ENCODE data around the gene FBXO45. TPM values are rescaled to one million over a fixed set of nuclear protein-coding genes. Genes with fewer than 3 reads are reported as not detected.

The FBXO45 gene
- total RNA-seq, 1 experiment from 2014 or later = 18.6 TPM

DNA sequence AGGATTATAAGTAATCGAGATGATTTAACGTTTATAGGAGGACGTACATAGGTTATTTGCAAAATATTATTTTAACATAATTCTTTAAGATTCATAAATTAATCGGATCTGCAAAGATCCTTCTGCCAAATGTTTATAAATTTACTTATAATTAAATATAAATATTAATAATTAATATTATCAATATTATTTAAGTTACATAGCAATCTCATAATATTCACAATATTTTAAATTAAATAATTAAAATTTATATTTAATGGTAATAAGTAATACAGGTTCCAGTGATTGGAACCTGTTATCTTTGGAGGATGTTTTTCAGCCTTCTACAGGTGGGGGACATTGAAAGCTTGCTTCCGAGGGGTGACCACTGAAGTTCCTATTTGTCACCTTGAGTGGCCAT, 16.2 kb upstream of the FBXO45 start:
- no peak overlapping the region for H3K23ac ChIP-seq (ENCODE audit: insufficient read length, low read depth, low read length)
- H3K56ac ChIP-seq (ENCODE audit: insufficient read length, low read depth, low read length) = no peak overlapping the region
- H3T11ph ChIP-seq (ENCODE audit: low read length) = no peak overlapping the region
- H3K27ac Mint-ChIP-seq = no peak overlapping the region
- H4K5ac ChIP-seq (ENCODE audit: insufficient read length, low read depth, low read length) = no peak overlapping the region
- H2BK15ac ChIP-seq (ENCODE audit: low read depth, low read length) = no peak overlapping the region
- no peak overlapping the region for H3K18ac ChIP-seq (ENCODE audit: insufficient read length, low read depth, low read length)
- H3K23me2 ChIP-seq (ENCODE audit: insufficient read length, low read depth, low read length, poor library complexity, severe bottlenecking) = no peaks in the 10 kb centered on the region
- H3K4me2 ChIP-seq (ENCODE audit: insufficient read depth, insufficient read length, low read length) = no peak overlapping the region
- no peaks in the 10 kb centered on the region for H4K20me1 ChIP-seq (ENCODE audit: control insufficient read depth, insufficient read depth, insufficient read length)
- H3K4ac ChIP-seq (ENCODE audit: low read depth, low read length) = no peak overlapping the region
- H3K27me3 ChIP-seq (ENCODE audit: insufficient read depth, low read length) = no peaks in the 10 kb centered on the region
- H3K27ac ChIP-seq (ENCODE audit: insufficient read length, low read depth, low read length) = no peak overlapping the region
- H2AFZ ChIP-seq (ENCODE audit: low read length) = no peak overlapping the region
- H2BK12ac ChIP-seq (ENCODE audit: insufficient read length, low read depth, low read length) = no peak overlapping the region
- H4K8ac ChIP-seq (replicated peaks; ENCODE audit: insufficient read length, low read depth, low read length) = no peak overlapping the region
- H3K9me3 Mint-ChIP-seq = peaks cover 35 to 39% of the 10 kb centered on the region in 2 experiments
- H4K91ac ChIP-seq (ENCODE audit: insufficient read length, low read depth, low read length) = no peak overlapping the region
- no peaks in the 10 kb centered on the region for H3K79me1 ChIP-seq (ENCODE audit: insufficient read depth, low read depth, low read length, poor library complexity, severe bottlenecking)
- no peaks in the 10 kb centered on the region for H3K4me1 ChIP-seq (ENCODE audit: insufficient read depth, low read length)
- H3K4me1 Mint-ChIP-seq = no peaks in the 10 kb centered on the region
- H2BK20ac ChIP-seq (ENCODE audit: low read depth, low read length, poor library complexity, severe bottlenecking) = no peak overlapping the region
- no peak overlapping the region for H3K4me3 Mint-ChIP-seq
- no peak overlapping the region for H2BK5ac ChIP-seq (ENCODE audit: insufficient read length, low read length)
- no peak overlapping the region for H2AK5ac ChIP-seq (ENCODE audit: insufficient read length, low read length)
- no peaks in the 10 kb centered on the region for H3K79me2 ChIP-seq (ENCODE audit: insufficient read depth, low read length)
- H2BK120ac ChIP-seq (ENCODE audit: low read depth, low read length, poor library complexity, severe bottlenecking) = no peak overlapping the region
- no peak overlapping the region for H3K14ac ChIP-seq (ENCODE audit: insufficient read depth, low read length)
- peaks cover 15 to 26% (median 24%) of the 10 kb centered on the region in 3 experiments for H3K36me3 Mint-ChIP-seq (ENCODE audit: insufficient read depth in 1 of 3, low read depth in 3 of 3)
- TF ChIP-seq, protein P1, sequence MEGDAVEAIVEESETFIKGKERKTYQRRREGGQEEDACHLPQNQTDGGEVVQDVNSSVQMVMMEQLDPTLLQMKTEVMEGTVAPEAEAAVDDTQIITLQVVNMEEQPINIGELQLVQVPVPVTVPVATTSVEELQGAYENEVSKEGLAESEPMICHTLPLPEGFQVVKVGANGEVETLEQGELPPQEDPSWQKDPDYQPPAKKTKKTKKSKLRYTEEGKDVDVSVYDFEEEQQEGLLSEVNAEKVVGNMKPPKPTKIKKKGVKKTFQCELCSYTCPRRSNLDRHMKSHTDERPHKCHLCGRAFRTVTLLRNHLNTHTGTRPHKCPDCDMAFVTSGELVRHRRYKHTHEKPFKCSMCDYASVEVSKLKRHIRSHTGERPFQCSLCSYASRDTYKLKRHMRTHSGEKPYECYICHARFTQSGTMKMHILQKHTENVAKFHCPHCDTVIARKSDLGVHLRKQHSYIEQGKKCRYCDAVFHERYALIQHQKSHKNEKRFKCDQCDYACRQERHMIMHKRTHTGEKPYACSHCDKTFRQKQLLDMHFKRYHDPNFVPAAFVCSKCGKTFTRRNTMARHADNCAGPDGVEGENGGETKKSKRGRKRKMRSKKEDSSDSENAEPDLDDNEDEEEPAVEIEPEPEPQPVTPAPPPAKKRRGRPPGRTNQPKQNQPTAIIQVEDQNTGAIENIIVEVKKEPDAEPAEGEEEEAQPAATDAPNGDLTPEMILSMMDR (conservative IDR thresholded peaks at IDR 0.05) = no peak
- peaks cover 7% of the 10 kb centered on the region for H3K27me3 Mint-ChIP-seq (ENCODE audit: low read depth)
- H3K9me3 ChIP-seq (ENCODE audit: control insufficient read depth, low read depth, low read length) = no peaks in the 10 kb centered on the region
- H3K9ac ChIP-seq (ENCODE audit: extremely low read depth, insufficient read length, low read length) = no peak overlapping the region
- WGBS (ENCODE audit: extremely low coverage, insufficient read length, low lambda C conversion rate) = no CpG with 5 or more reads among the region's 5 CpGs
- DNase-seq = no peak

All from H9 (cell line).